SK-N-SH treated with all-trans-retinoic acid at 6 μM for 48 hours (cell line): ENCODE measurements around the gene BPIFB6.

Experiments
- CREB5 ChIP-seq: fragments of 250-450 bp; sonication (Bioruptor Pico); IDR thresholded peaks from 2 replicates; pipeline ENCODE4 v1.5.1; 2020; ENCODE audit warnings: low read depth, mild to moderate bottlenecking, moderate library complexity
- CSDC2 ChIP-seq: fragments of 250-450 bp; sonication (Bioruptor Pico); IDR thresholded peaks from 2 replicates; pipeline ENCODE4 v1.5.0; 2020; ENCODE audit warnings: mild to moderate bottlenecking, moderate library complexity
- CSRNP3 ChIP-seq: fragments of 250-450 bp; sonication (Bioruptor Pico); IDR thresholded peaks from 2 replicates; pipeline ENCODE4 v1.5.1; 2021; ENCODE audit warnings: mild to moderate bottlenecking, moderate library complexity
- PATZ1 ChIP-seq: fragments of 250-450 bp; sonication (Bioruptor Pico); IDR thresholded peaks from 2 replicates; pipeline ENCODE4 v1.8.0; 2020; ENCODE audit warnings: mild to moderate bottlenecking, moderate library complexity, borderline replicate concordance
- ZNF565 ChIP-seq: fragments of 450-650 bp; formaldehyde crosslinking; conservative IDR thresholded peaks from 2 replicates; pipeline ENCODE4 v1.5.0; 2020; ENCODE audit warnings: low read depth, mild to moderate bottlenecking, moderate library complexity

- TF ChIP-seq CREB5 (CRISPR knock-in tag) (no peak), CSDC2 (CRISPR knock-in tag) (no peak), ZNF565 (CRISPR knock-in tag) (no peak), PATZ1 (no peak), CSRNP3 (CRISPR knock-in tag) (no peak)
These were observed 59.7 kb downstream of the BPIFB6 start for GRCh38 chr20:33091147-33091546.
